Hepatocyte (in vitro differentiated cells): ENCODE measurements around the gene NHERF1.

Source experiments
- CTCF ChIP-seq: fragments of 200-600 bp; sonication (generic); IDR thresholded peaks from 2 replicates; pipeline ENCODE4 v1.5.1; 2016; ENCODE audit warnings: antibody characterized with exemption, mild to moderate bottlenecking; ENCODE audit not compliant: poor library complexity
- EZH2 ChIP-seq: fragments of 200-600 bp; sonication (generic); IDR thresholded peaks from 2 replicates; pipeline ENCODE4 v1.6.1; 2016; ENCODE audit warnings: antibody characterized with exemption, mild to moderate bottlenecking, borderline replicate concordance

DNA sequence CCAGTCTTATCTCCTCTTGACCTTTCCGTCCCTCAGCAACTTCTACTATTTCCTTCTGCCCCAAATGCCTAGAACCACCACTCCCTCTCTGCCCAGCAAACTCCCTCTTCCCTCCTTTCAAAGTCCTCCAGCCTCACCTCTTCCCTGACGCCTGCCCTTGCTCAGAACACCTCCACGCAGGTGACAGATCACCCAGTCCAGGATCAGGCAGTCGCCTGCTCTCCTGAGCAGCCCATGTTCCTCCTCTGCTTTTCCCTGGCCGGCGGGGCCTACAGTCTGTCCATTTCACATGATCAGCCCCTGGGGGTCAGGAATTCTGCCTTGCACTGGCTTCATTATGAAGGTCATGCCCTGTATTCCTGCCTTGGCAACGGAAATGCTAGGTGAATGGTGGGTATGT is 36.1 kb upstream of the NHERF1 start:
- TF ChIP-seq CTCF (no peak), EZH2 (no peak)
